Measurements from ENCODE around the gene PIR. TPM values are rescaled to one million over a fixed set of nuclear protein-coding genes. Genes with fewer than 3 reads are reported as not detected.

PIR gene
- total and polyA plus RNA-seq, 2 of the 8 experiments (the other 6 are each of a cell fraction or from before 2014, with no cell fraction given), result 6.4 to 10.3 TPM

DNA sequence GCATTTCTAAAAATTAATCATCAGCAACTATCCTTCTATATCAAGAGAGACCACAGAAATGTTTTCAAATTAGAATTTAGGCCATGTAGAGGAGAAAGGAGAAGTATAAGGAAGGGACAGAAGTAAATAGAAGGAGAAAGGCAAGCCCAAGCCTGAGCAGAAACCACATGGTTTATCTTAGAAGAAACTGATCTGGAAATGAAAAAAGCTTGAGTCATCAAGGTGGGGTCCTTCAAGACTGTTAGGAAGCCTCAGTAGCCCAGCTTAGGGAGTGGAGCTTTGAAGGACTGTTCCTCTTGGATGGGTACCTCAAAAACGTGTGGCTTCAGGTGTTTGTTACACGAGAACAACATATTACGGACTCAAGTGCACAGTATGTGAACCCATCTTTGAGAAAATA, 12.0 kb upstream of the PIR start (continued):
- no peak for TF ChIP-seq YY1 (IDR thresholded peaks at IDR 0.05; ENCODE audit: low read depth, low read length)
- no peak for TF ChIP-seq RFX5 (IDR thresholded peaks at IDR 0.05; ENCODE audit: borderline replicate concordance, low read depth, low read length)
- TF ChIP-seq RNF2 (IDR thresholded peaks at IDR 0.05; ENCODE audit: borderline replicate concordance, low read depth, low read length, missing control alignments, poor library complexity, severe bottlenecking), result no peak
- TF ChIP-seq MAFK (IDR thresholded peaks at IDR 0.05; ENCODE audit: low read depth, low read length), result no peak
- no peak for TF ChIP-seq JUN (IDR thresholded peaks at IDR 0.05; ENCODE audit: low read depth, low read length)
- TF ChIP-seq, protein P1, sequence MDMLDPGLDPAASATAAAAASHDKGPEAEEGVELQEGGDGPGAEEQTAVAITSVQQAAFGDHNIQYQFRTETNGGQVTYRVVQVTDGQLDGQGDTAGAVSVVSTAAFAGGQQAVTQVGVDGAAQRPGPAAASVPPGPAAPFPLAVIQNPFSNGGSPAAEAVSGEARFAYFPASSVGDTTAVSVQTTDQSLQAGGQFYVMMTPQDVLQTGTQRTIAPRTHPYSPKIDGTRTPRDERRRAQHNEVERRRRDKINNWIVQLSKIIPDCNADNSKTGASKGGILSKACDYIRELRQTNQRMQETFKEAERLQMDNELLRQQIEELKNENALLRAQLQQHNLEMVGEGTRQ (IDR thresholded peaks at IDR 0.05; ENCODE audit: low read length), result no peak

Measured in H1 (cell line).